HEK293 (cell line): Measurements from ENCODE around the gene CNTNAP5.

Experiments used
- PATZ1 ChIP-seq: fragments of 450-650 bp; formaldehyde crosslinking; IDR thresholded peaks from 2 replicates; pipeline ENCODE4 v1.5.1; 2016; ENCODE audit warnings: missing biosample characterization, missing genetic modification characterization
- TF ChIP-seq, protein P1 (sequence below): fragments of 450-650 bp; formaldehyde crosslinking; IDR thresholded peaks from 2 replicates; pipeline ENCODE4 v1.5.1; 2016; ENCODE audit warnings: missing biosample characterization, missing genetic modification characterization

DNA sequence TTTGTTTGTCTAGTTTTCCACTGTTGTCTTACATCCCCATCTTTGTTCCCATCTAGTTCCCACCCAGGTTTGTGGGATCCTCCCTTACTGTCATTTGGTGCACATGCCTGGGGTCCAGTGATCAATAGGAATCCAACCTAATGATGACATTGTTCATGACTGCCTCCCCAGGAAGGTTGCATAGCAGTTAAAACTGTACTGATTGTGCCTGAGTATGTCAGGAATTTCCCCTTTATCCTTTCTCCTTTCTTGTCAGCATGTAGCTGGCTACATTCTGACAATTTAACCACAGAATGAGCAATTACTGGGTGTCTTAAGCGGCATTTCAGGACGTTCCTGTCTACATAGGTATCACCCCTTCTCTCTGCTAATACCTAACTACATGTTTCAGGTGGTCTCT, 653.0 kb downstream of the CNTNAP5 start:
- TF ChIP-seq, protein P1, sequence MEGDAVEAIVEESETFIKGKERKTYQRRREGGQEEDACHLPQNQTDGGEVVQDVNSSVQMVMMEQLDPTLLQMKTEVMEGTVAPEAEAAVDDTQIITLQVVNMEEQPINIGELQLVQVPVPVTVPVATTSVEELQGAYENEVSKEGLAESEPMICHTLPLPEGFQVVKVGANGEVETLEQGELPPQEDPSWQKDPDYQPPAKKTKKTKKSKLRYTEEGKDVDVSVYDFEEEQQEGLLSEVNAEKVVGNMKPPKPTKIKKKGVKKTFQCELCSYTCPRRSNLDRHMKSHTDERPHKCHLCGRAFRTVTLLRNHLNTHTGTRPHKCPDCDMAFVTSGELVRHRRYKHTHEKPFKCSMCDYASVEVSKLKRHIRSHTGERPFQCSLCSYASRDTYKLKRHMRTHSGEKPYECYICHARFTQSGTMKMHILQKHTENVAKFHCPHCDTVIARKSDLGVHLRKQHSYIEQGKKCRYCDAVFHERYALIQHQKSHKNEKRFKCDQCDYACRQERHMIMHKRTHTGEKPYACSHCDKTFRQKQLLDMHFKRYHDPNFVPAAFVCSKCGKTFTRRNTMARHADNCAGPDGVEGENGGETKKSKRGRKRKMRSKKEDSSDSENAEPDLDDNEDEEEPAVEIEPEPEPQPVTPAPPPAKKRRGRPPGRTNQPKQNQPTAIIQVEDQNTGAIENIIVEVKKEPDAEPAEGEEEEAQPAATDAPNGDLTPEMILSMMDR, result no peak
- no peak for TF ChIP-seq PATZ1 (tag by site-specific recombination)
